Vagina (tissue), 2 donors: Measurements from ENCODE around the gene PPM1D. TPM values are rescaled to one million over a fixed set of nuclear protein-coding genes. Genes with fewer than 3 reads are reported as not detected.

Experiments used
- DNase-seq, 2 donors: peaks; one replicate each; pipeline ENCODE4 v3.0.0-alpha.2; 2017; ENCODE audit errors: extremely low spot score in 2 of 2
- H3K27ac ChIP-seq: fragments of 200-600 bp; sonication (generic); one replicate; pipeline ENCODE4 v1.5.1; 2019
- H3K27me3 ChIP-seq: fragments of 200-600 bp; sonication (generic); one replicate; pipeline ENCODE4 v1.5.1; 2019
- H3K36me3 ChIP-seq, 2 donors: fragments of 200-600 bp; sonication (generic); one replicate each; pipeline ENCODE4 v1.5.1; 2017 to 2019
- H3K4me1 ChIP-seq: fragments of 200-600 bp; sonication (generic); one replicate; pipeline ENCODE4 v1.5.1; 2019
- H3K4me3 ChIP-seq, 2 donors: fragments of 200-600 bp; sonication (generic); 1 replicate in 1 of 2; 2 replicates in 1 of 2; pipeline ENCODE4 v1.5.1; 2016 to 2019
- H3K9me3 ChIP-seq: fragments of 200-600 bp; sonication (generic); one replicate; pipeline ENCODE4 v1.5.1; 2019
- CTCF ChIP-seq, 3 experiments: fragments of 450-650 bp in 2 of 3; fragments of 200-600 bp in 1 of 3; sonication (generic) in 1 of 3; IDR thresholded peaks; one replicate each; pipeline ENCODE4 v1.5.1; 2017 to 2019; ENCODE audit warnings: antibody characterized with exemption in 3 of 3, mild to moderate bottlenecking in 2 of 3, moderate library complexity in 2 of 3
- POLR2A ChIP-seq, 2 donors: fragments of 450-650 bp; IDR thresholded peaks; one replicate each; pipeline ENCODE4 v1.6.1; 2017; ENCODE audit warnings: antibody characterized with exemption in 2 of 2, mild to moderate bottlenecking in 2 of 2, moderate library complexity in 2 of 2
- POLR2AphosphoS5 ChIP-seq, 2 donors: sonication (generic); formaldehyde crosslinking; IDR thresholded peaks; one replicate each; pipeline ENCODE4 v1.9.0; 2017; ENCODE audit warnings: antibody characterized with exemption in 2 of 2, mild to moderate bottlenecking in 2 of 2, low read depth in 1 of 2; ENCODE audit not compliant: insufficient read depth in 1 of 2
- intact Hi-C: fragments of 100-400 bp; cut with DNase I; formaldehyde crosslinking; loops from one replicate; pipeline ENCODE4 v1.15.1; 2023
- total RNA-seq: library from RNA; depleted of rRNA; stranded (reverse); fragments of >200 nt; gene quantifications from one replicate; pipeline ENCODE4 v1.2.3, GENCODE V29; 2016

The PPM1D gene
- total RNA-seq, 1 donor from 2014 or later: 9.8 TPM

DNA sequence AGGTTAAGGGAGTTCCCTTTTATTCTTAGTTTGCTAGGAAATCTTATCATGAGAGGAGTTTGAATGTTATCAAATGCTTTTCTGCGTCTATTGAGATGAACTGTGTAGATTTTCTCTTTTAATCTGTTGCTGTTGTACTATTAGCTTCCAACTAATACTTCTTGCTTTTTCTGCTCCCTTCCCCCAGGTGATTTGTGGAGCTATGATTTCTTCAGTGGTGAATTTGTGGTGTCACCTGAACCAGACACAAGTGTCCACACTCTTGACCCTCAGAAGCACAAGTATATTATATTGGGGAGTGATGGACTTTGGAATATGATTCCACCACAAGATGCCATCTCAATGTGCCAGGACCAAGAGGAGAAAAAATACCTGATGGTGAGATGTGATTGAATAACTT lies 47.7 kb downstream of the PPM1D start:
- Histone ChIP-seq H3K27ac (no peak overlapping the region), H3K4me3 (no peak overlapping the region), H3K4me1 (peaks cover 4% of the 10 kb centered on the region), H3K9me3 (no peaks in the 10 kb centered on the region), H3K36me3 (peaks cover 0 to 15% of the 10 kb centered on the region in 2 donors), H3K27me3 (no peaks in the 10 kb centered on the region)
- no peak for DNase-seq
- TF ChIP-seq POLR2AphosphoS5 (IDR thresholded peaks at IDR 0.05; ENCODE audit: insufficient read depth in 1 of 2, low read depth in 1 of 2) (no peak), CTCF (IDR thresholded peaks at IDR 0.05) (peak in 1 of 3 experiments; percentile 7)
- intact Hi-C loops: no loop called here

DNA sequence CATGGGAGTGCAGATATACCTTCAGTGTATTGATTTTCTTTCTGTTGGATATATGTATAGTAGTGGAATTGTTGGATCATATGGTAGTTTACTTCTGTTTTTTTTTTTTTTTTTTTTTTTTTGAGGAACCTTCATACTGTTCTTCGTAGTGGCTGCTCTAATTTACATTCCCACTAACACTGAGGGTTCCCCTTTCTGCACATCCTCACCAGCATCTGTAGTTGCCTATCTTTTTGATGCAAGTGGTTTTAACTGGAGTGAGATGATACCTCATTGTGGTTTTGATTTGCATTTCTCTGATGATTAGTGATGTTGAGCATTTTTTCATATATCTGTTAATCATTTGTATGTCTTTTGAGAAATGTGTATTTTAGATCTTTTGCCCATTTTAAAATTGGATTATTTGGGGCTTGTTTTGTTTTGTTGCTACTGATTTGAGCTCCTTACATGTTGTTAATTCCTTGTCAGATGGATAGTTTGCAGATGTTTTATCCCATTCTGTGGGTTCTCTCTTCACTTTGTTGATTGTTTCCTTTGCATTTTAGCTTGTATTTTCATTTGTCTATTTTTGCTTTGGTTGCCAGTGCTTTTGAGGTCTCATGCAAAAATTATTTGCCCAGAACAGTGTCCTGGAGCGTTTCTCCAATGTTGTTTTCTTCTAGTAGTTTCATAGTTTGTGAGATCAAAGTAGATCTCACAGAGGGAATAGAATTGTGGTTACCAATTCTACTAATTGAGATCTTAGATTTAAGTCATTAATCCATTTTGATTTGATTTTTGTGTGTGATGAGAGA lies 52.7 kb downstream of the PPM1D start:
- DNase-seq: no peak
- peaks cover 0 to 19% of the 10 kb centered on the region in 2 donors for H3K36me3 ChIP-seq
- intact Hi-C loops: no loop called here
- TF ChIP-seq POLR2AphosphoS5 (IDR thresholded peaks at IDR 0.05; ENCODE audit: insufficient read depth in 1 of 2, low read depth in 1 of 2) (no peak), CTCF (IDR thresholded peaks at IDR 0.05) (no peak), POLR2A (IDR thresholded peaks at IDR 0.05) (no peak)
- no peaks in the 10 kb centered on the region for H3K27me3 ChIP-seq
- H3K4me3 ChIP-seq: no peak overlapping the region
- H3K9me3 ChIP-seq: no peaks in the 10 kb centered on the region
- no peak overlapping the region for H3K27ac ChIP-seq
- no peaks in the 10 kb centered on the region for H3K4me1 ChIP-seq

- no peaks in the 10 kb centered on the region for H3K4me1 ChIP-seq
- no peaks in the 10 kb centered on the region for H3K27me3 ChIP-seq
- no peak for DNase-seq
- peaks cover 0 to 19% of the 10 kb centered on the region in 2 donors for H3K36me3 ChIP-seq
- H3K27ac ChIP-seq: no peak overlapping the region
- H3K9me3 ChIP-seq: no peaks in the 10 kb centered on the region
- TF ChIP-seq POLR2A (IDR thresholded peaks at IDR 0.05) (no peak), CTCF (IDR thresholded peaks at IDR 0.05) (no peak), POLR2AphosphoS5 (IDR thresholded peaks at IDR 0.05; ENCODE audit: insufficient read depth in 1 of 2, low read depth in 1 of 2) (no peak)
- no peak overlapping the region for H3K4me3 ChIP-seq
- intact Hi-C loops: no loop called here
Observed at GRCh38 chr17:60653569-60653968, 53.6 kb downstream of the PPM1D start.

DNA sequence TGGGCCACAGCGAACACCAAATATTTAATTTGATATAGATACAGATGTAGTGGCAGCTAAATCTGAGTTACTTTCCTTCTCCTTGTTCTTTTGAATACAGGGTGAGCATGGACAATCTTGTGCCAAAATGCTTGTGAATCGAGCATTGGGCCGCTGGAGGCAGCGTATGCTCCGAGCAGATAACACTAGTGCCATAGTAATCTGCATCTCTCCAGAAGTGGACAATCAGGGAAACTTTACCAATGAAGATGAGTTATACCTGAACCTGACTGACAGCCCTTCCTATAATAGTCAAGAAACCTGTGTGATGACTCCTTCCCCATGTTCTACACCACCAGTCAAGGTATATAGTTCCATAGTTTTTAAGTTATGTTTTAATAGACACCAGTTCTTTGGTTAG lies 56.5 kb downstream of the PPM1D start:
- no peaks in the 10 kb centered on the region for H3K27me3 ChIP-seq
- no peak overlapping the region for H3K27ac ChIP-seq
- H3K9me3 ChIP-seq: no peaks in the 10 kb centered on the region
- DNase-seq: no peak
- H3K36me3 ChIP-seq: peaks cover 0 to 7% of the 10 kb centered on the region in 2 donors
- H3K4me3 ChIP-seq: no peak overlapping the region
- TF ChIP-seq POLR2AphosphoS5 (IDR thresholded peaks at IDR 0.05; ENCODE audit: insufficient read depth in 1 of 2, low read depth in 1 of 2) (no peak), POLR2A (IDR thresholded peaks at IDR 0.05) (no peak), CTCF (IDR thresholded peaks at IDR 0.05) (no peak)
- intact Hi-C loops: no loop called here
- no peaks in the 10 kb centered on the region for H3K4me1 ChIP-seq

- intact Hi-C loops: no loop called here
- no peak for DNase-seq
- H3K27ac ChIP-seq: no peak overlapping the region
Observed at GRCh38 chr17:60659156-60659555, 59.2 kb downstream of the PPM1D start.

More at GRCh38 chr17:60659156-60659555, 59.2 kb downstream of the PPM1D start:
- no peaks in the 10 kb centered on the region for H3K4me1 ChIP-seq
- H3K9me3 ChIP-seq: no peaks in the 10 kb centered on the region
- peaks cover 0 to 15% of the 10 kb centered on the region in 2 donors for H3K36me3 ChIP-seq
- TF ChIP-seq POLR2A (IDR thresholded peaks at IDR 0.05) (no peak), POLR2AphosphoS5 (IDR thresholded peaks at IDR 0.05; ENCODE audit: insufficient read depth in 1 of 2, low read depth in 1 of 2) (no peak), CTCF (IDR thresholded peaks at IDR 0.05) (no peak)
- H3K4me3 ChIP-seq: no peak overlapping the region
- H3K27me3 ChIP-seq: no peaks in the 10 kb centered on the region
